H9 (cell line): ENCODE data around the gene SH2D2A. TPM values are rescaled to one million over a fixed set of nuclear protein-coding genes. Genes with fewer than 3 reads are reported as not detected.

Source experiments
- DNase-seq: peaks from one replicate; pipeline ENCODE4 v3.0.0-alpha.2; 2017
- H2AFZ ChIP-seq: one replicate; pipeline ENCODE4 v1.6.1; 2013; ENCODE audit warnings: mild to moderate bottlenecking, low read length, control low read depth, moderate library complexity
- H2AK5ac ChIP-seq: 2 replicates; pipeline ENCODE4 v1.6.1; 2013; ENCODE audit warnings: low read length, control low read depth, mixed read lengths; ENCODE audit not compliant: insufficient read length
- H2BK120ac ChIP-seq: one replicate; pipeline ENCODE4 v1.6.1; 2013; ENCODE audit warnings: low read depth, mild to moderate bottlenecking, low read length, control low read depth, inconsistent platforms; ENCODE audit not compliant: poor library complexity, severe bottlenecking
- H2BK12ac ChIP-seq: 2 replicates; pipeline ENCODE4 v1.6.1; 2013; ENCODE audit warnings: low read length, control low read depth, mixed read lengths, low read depth; ENCODE audit not compliant: insufficient read length
- H2BK15ac ChIP-seq: 2 replicates; pipeline ENCODE4 v1.6.1; 2013; ENCODE audit warnings: low read depth, low read length, control low read depth
- H2BK20ac ChIP-seq: one replicate; pipeline ENCODE4 v1.6.1; 2013; ENCODE audit warnings: low read depth, mild to moderate bottlenecking, low read length, control low read depth, inconsistent platforms; ENCODE audit not compliant: poor library complexity, severe bottlenecking
- H2BK5ac ChIP-seq: 2 replicates; pipeline ENCODE4 v1.6.1; 2013; ENCODE audit warnings: low read length, control low read depth, mixed read lengths; ENCODE audit not compliant: insufficient read length
- H3K14ac ChIP-seq: 2 replicates; pipeline ENCODE4 v1.6.1; 2013; ENCODE audit warnings: low read length, control low read depth; ENCODE audit not compliant: insufficient read depth
- H3K18ac ChIP-seq: 2 replicates; pipeline ENCODE4 v1.6.1; 2013; ENCODE audit warnings: low read depth, mild to moderate bottlenecking, mixed read lengths, low read length, control low read depth; ENCODE audit not compliant: insufficient read length
- H3K23ac ChIP-seq: 2 replicates; pipeline ENCODE4 v1.6.1; 2013; ENCODE audit warnings: low read length, control low read depth, mixed read lengths, low read depth; ENCODE audit not compliant: insufficient read length
- H3K23me2 ChIP-seq: 2 replicates; pipeline ENCODE4 v1.6.1; 2013; ENCODE audit warnings: low read depth, mild to moderate bottlenecking, mixed read lengths, low read length, control low read depth; ENCODE audit not compliant: insufficient read length, poor library complexity, severe bottlenecking
- H3K27ac ChIP-seq: 2 replicates; pipeline ENCODE4 v1.5.1; 2013; ENCODE audit warnings: low read length, control low read depth, mixed read lengths, low read depth; ENCODE audit not compliant: insufficient read length
- H3K27me3 ChIP-seq: 2 replicates; pipeline ENCODE4 v1.6.1; 2013; ENCODE audit warnings: low read length, control low read depth, inconsistent platforms; ENCODE audit not compliant: insufficient read depth
- H3K4ac ChIP-seq: 2 replicates; pipeline ENCODE4 v1.6.1; 2013; ENCODE audit warnings: low read depth, mild to moderate bottlenecking, control low read depth, inconsistent platforms, low read length, moderate library complexity
- H3K4me1 ChIP-seq: 2 replicates; pipeline ENCODE4 v1.6.1; 2013; ENCODE audit warnings: low read length, control low read depth, inconsistent platforms; ENCODE audit not compliant: insufficient read depth
- H3K4me2 ChIP-seq: 2 replicates; pipeline ENCODE4 v1.6.1; 2013; ENCODE audit warnings: low read length, control low read depth, mixed read lengths; ENCODE audit not compliant: insufficient read length, insufficient read depth
- H3K56ac ChIP-seq: 2 replicates; pipeline ENCODE4 v1.6.1; 2013; ENCODE audit warnings: low read depth, mild to moderate bottlenecking, mixed read lengths, low read length, control low read depth; ENCODE audit not compliant: insufficient read length
- H3K79me1 ChIP-seq: 2 replicates; pipeline ENCODE4 v1.6.1; 2013; ENCODE audit warnings: low read depth, mild to moderate bottlenecking, moderate library complexity, low read length, control low read depth, inconsistent platforms; ENCODE audit not compliant: insufficient read depth, poor library complexity, severe bottlenecking
- H3K79me2 ChIP-seq: 2 replicates; pipeline ENCODE4 v1.6.1; 2013; ENCODE audit warnings: low read length, control low read depth, inconsistent platforms; ENCODE audit not compliant: insufficient read depth
- H3K9ac ChIP-seq: 2 replicates; pipeline ENCODE4 v1.6.1; 2013; ENCODE audit warnings: low read length, control low read depth, mixed read lengths; ENCODE audit not compliant: insufficient read length; ENCODE audit errors: extremely low read depth
- H3K9me3 ChIP-seq: one replicate; pipeline ENCODE4 v1.6.1; 2013; ENCODE audit warnings: low read depth, low read length, inconsistent platforms; ENCODE audit not compliant: control insufficient read depth
- H3T11ph ChIP-seq: one replicate; pipeline ENCODE4 v1.6.1; 2013; ENCODE audit warnings: mild to moderate bottlenecking, low read length, control low read depth, inconsistent platforms
- H4K20me1 ChIP-seq: one replicate; pipeline ENCODE4 v1.6.1; 2013; ENCODE audit not compliant: control insufficient read depth, insufficient read length, insufficient read depth
- H4K5ac ChIP-seq: 2 replicates; pipeline ENCODE4 v1.6.1; 2013; ENCODE audit warnings: low read depth, mild to moderate bottlenecking, mixed read lengths, low read length, control low read depth; ENCODE audit not compliant: insufficient read length
- H4K8ac ChIP-seq: replicated peaks from 2 replicates; pipeline ENCODE4 v1.6.1; 2013; ENCODE audit warnings: low read length, control low read depth, mixed read lengths, low read depth; ENCODE audit not compliant: insufficient read length
- H4K91ac ChIP-seq: 2 replicates; pipeline ENCODE4 v1.6.1; 2013; ENCODE audit warnings: low read depth, mild to moderate bottlenecking, moderate library complexity, mixed read lengths, low read length, control low read depth; ENCODE audit not compliant: insufficient read length
- H3K27ac Mint-ChIP-seq, 3 experiments: 2 replicates in 2 of 3; 3 replicates in 1 of 3; pipeline ENCODE4 v1.8.0; 2020 to 2021; ENCODE audit warnings: mixed read lengths in 3 of 3, mild to moderate bottlenecking in 1 of 3, moderate library complexity in 1 of 3
- H3K27me3 Mint-ChIP-seq: 2 replicates; pipeline ENCODE4 v1.8.0; 2021; ENCODE audit warnings: low read depth, mild to moderate bottlenecking, moderate library complexity, mixed read lengths
- H3K36me3 Mint-ChIP-seq, 3 experiments: 2 replicates in 2 of 3; 3 replicates in 1 of 3; pipeline ENCODE4 v1.8.0; 2020 to 2021; ENCODE audit warnings: low read depth in 3 of 3, mixed read lengths in 3 of 3; ENCODE audit not compliant: insufficient read depth in 1 of 3
- H3K4me1 Mint-ChIP-seq, 2 experiments: 2 replicates each; pipeline ENCODE4 v1.8.0; 2020; ENCODE audit warnings: mixed read lengths in 2 of 2
- H3K4me3 Mint-ChIP-seq, 2 experiments: 2 replicates in 1 of 2; 3 replicates in 1 of 2; pipeline ENCODE4 v1.8.0; 2020 to 2021; ENCODE audit warnings: mild to moderate bottlenecking in 2 of 2, mixed read lengths in 2 of 2, moderate library complexity in 1 of 2
- H3K9me3 Mint-ChIP-seq, 2 experiments: 2 replicates in 1 of 2; 3 replicates in 1 of 2; pipeline ENCODE4 v1.8.0; 2020; ENCODE audit warnings: mild to moderate bottlenecking in 2 of 2, mixed read lengths in 2 of 2, moderate library complexity in 1 of 2
- WGBS: extraction: QIAGEN DNeasy Blood & Tissue Kit; methylation state at CpG from one replicate; pipeline ENCODE4 v1.1.7; 2013; ENCODE audit warnings: missing lambda C conversion rate, low lambda C conversion rate, mixed read lengths; ENCODE audit not compliant: insufficient read length; ENCODE audit errors: extremely low coverage; 5-methylcytosine and 5-hydroxymethylcytosine counted together
- total RNA-seq: library from RNA; stranded (reverse); gene quantifications from 2 replicates; pipeline ENCODE4 v1.2.1, GENCODE V29; 2021
- TF ChIP-seq, protein P1 (sequence below): fragments of 200-600 bp; sonication (generic); conservative IDR thresholded peaks from 3 replicates; pipeline ENCODE4 v1.8.0; 2021; ENCODE audit warnings: antibody characterized with exemption, mild to moderate bottlenecking

The SH2D2A gene
- total RNA-seq, 1 experiment from 2014 or later: 2.0 TPM

DNA sequence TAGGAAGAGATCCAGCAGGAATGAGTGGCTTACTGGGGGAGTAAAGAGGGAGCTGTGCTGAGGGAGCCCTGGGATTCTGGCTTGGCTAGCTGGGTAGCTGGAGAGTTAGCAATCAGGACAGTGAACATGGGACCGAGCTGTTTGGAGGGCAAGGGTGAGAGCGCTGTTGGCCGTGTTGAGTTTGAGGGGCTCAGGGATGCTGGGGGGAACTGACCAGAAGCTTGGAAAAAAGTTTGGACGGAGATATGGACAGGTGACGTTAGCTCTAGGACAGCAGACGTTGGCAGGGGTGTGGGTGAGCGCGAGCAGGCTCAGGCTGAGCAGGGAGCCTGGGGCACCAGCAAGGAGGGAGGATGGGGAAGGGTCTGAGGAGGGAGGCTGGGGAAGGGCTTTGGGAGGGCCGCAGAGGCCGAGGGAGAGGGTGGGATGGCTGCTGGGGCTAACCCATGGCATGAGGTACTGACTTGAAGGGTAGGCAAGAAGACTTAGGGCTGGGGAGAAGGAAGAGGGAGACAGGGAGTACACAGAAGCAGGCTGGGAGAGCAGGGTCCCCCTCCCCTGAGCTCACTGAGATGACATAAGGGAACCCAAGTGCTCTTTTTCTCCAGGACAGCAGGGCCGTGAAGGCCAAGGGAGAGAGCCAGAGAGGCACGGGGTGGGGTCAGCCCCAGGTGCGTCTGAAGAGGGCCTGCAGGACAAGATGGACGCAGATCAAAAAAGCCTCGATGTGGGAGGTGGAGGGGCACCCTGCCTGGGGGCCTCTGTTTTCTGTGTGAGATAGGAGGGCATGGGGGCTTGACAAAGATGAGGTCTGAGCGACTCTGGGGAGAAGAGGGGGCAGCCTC is 8.2 kb downstream of the SH2D2A start:
- H3K27ac ChIP-seq: no peak overlapping the region
- no peak overlapping the region for H2BK20ac ChIP-seq
- H3K27me3 Mint-ChIP-seq: peaks cover 29% of the 10 kb centered on the region
- no peak overlapping the region for H3T11ph ChIP-seq
- H3K4ac ChIP-seq: no peak overlapping the region; the same call in 1 of the 2 replicates
- H3K4me1 ChIP-seq: no peaks in the 10 kb centered on the region; the same call in 1 of the 2 replicates
- no peak overlapping the region for H4K8ac ChIP-seq
- DNase-seq: no peak
- H3K36me3 Mint-ChIP-seq: peaks cover 0 to 12% (median 4%) of the 10 kb centered on the region in 3 experiments; a peak in 3 of 7 replicates
- no peak overlapping the region; the same call in 1 of the 2 replicates for H3K14ac ChIP-seq
- peaks cover 4% of the 10 kb centered on the region for H3K27me3 ChIP-seq
- H3K23ac ChIP-seq: no peak overlapping the region
- H3K9ac ChIP-seq: no peak overlapping the region
- H3K79me2 ChIP-seq: no peaks in the 10 kb centered on the region
- H2BK15ac ChIP-seq: no peak overlapping the region
- H4K5ac ChIP-seq: no peak overlapping the region
- no peak overlapping the region for H3K4me2 ChIP-seq
- no peak overlapping the region for H2AFZ ChIP-seq
- no peak overlapping the region for H2BK12ac ChIP-seq
- TF ChIP-seq, protein P1, sequence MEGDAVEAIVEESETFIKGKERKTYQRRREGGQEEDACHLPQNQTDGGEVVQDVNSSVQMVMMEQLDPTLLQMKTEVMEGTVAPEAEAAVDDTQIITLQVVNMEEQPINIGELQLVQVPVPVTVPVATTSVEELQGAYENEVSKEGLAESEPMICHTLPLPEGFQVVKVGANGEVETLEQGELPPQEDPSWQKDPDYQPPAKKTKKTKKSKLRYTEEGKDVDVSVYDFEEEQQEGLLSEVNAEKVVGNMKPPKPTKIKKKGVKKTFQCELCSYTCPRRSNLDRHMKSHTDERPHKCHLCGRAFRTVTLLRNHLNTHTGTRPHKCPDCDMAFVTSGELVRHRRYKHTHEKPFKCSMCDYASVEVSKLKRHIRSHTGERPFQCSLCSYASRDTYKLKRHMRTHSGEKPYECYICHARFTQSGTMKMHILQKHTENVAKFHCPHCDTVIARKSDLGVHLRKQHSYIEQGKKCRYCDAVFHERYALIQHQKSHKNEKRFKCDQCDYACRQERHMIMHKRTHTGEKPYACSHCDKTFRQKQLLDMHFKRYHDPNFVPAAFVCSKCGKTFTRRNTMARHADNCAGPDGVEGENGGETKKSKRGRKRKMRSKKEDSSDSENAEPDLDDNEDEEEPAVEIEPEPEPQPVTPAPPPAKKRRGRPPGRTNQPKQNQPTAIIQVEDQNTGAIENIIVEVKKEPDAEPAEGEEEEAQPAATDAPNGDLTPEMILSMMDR: no peak
- H3K9me3 Mint-ChIP-seq: no peaks in the 10 kb centered on the region; a peak in 1 of 5 replicates
- no peaks in the 10 kb centered on the region for H3K79me1 ChIP-seq
- no peak overlapping the region for H2AK5ac ChIP-seq
- H3K27ac Mint-ChIP-seq: peak overlapping the region in 1 of 3 experiments; percentile 54; a peak in 1 of 7 replicates
- no peak overlapping the region for H4K91ac ChIP-seq
- H2BK5ac ChIP-seq: no peak overlapping the region
- H3K4me1 Mint-ChIP-seq: peaks cover 11 to 36% of the 10 kb centered on the region in 2 experiments
- H3K23me2 ChIP-seq: peaks cover under 1% of the 10 kb centered on the region
- H3K4me3 Mint-ChIP-seq: no peak overlapping the region
- H4K20me1 ChIP-seq: no peaks in the 10 kb centered on the region
- no peak overlapping the region for H3K56ac ChIP-seq
- H2BK120ac ChIP-seq: no peak overlapping the region
- WGBS: no CpG with 5 or more reads among the region's 16 CpGs
- H3K18ac ChIP-seq: no peak overlapping the region
- no peaks in the 10 kb centered on the region for H3K9me3 ChIP-seq
